Testis (tissue), 2 donors: Measurements from ENCODE around the gene WFDC1.

Source experiments
- POLR2A ChIP-seq: fragments of 450-650 bp; IDR thresholded peaks from one replicate; pipeline ENCODE4 v1.6.1; 2017; ENCODE audit warnings: antibody characterized with exemption, mild to moderate bottlenecking, moderate library complexity
- TF ChIP-seq, protein P1 (sequence below), 3 experiments: fragments of 450-650 bp in 2 of 3; fragments of 200-600 bp in 1 of 3; sonication (generic) in 1 of 3; IDR thresholded peaks; one replicate each; pipeline ENCODE4 v1.5.1; 2016 to 2019; ENCODE audit warnings: antibody characterized with exemption in 3 of 3, mild to moderate bottlenecking in 2 of 3, moderate library complexity in 1 of 3

GRCh38 chr16:84360170-84360569 lies 65.5 kb downstream of the WFDC1 start:
- TF ChIP-seq, protein P1, sequence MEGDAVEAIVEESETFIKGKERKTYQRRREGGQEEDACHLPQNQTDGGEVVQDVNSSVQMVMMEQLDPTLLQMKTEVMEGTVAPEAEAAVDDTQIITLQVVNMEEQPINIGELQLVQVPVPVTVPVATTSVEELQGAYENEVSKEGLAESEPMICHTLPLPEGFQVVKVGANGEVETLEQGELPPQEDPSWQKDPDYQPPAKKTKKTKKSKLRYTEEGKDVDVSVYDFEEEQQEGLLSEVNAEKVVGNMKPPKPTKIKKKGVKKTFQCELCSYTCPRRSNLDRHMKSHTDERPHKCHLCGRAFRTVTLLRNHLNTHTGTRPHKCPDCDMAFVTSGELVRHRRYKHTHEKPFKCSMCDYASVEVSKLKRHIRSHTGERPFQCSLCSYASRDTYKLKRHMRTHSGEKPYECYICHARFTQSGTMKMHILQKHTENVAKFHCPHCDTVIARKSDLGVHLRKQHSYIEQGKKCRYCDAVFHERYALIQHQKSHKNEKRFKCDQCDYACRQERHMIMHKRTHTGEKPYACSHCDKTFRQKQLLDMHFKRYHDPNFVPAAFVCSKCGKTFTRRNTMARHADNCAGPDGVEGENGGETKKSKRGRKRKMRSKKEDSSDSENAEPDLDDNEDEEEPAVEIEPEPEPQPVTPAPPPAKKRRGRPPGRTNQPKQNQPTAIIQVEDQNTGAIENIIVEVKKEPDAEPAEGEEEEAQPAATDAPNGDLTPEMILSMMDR (IDR thresholded peaks at IDR 0.05) = no peak
- TF ChIP-seq POLR2A = no peak
